CD14-positive monocyte (primary cell): Measurements from ENCODE around the gene EEF1G. TPM values are rescaled to one million over a fixed set of nuclear protein-coding genes. Genes with fewer than 3 reads are reported as not detected.

Source experiments
- DNase-seq, 3 donors: peaks; one replicate each; pipeline ENCODE4 v3.0.0-alpha.2; 2011 to 2022
- H2AFZ ChIP-seq: 2 replicates; pipeline ENCODE4 v1.6.0; 2012; ENCODE audit warnings: mild to moderate bottlenecking, low read depth, low read length, inconsistent platforms; ENCODE audit not compliant: insufficient read depth, poor library complexity, severe bottlenecking
- H3K27ac ChIP-seq, 2 donors: 1 replicate in 1 of 2; 2 replicates in 1 of 2; pipeline ENCODE4 v1.5.1; 2012 to 2013; ENCODE audit warnings: low read length in 2 of 2, control low read depth in 1 of 2, inconsistent platforms in 1 of 2, low read depth in 1 of 2, mild to moderate bottlenecking in 1 of 2
- H3K27me3 ChIP-seq, 2 donors: one replicate each; pipeline versions ENCODE4 v1.6.0 to v1.6.1; 2011 to 2013; ENCODE audit warnings: low read length in 2 of 2; ENCODE audit not compliant: control insufficient read depth in 2 of 2, insufficient read depth in 2 of 2
- H3K36me3 ChIP-seq, 2 donors: replicated peaks in 1 of 2; 1 replicate in 1 of 2; 2 replicates in 1 of 2; pipeline versions ENCODE4 v1.5.1 to v1.6.1; 2012 to 2013; ENCODE audit warnings: low read length in 2 of 2, control low read depth in 1 of 2, inconsistent platforms in 1 of 2, mild to moderate bottlenecking in 1 of 2; ENCODE audit not compliant: insufficient read depth in 2 of 2, control insufficient read depth in 1 of 2
- H3K4me1 ChIP-seq, 2 donors: 1 replicate in 1 of 2; 2 replicates in 1 of 2; pipeline versions ENCODE4 v1.5.1 to v1.6.1; 2012 to 2013; ENCODE audit warnings: low read length in 2 of 2, control low read depth in 1 of 2, inconsistent platforms in 1 of 2, mild to moderate bottlenecking in 1 of 2, moderate library complexity in 1 of 2; ENCODE audit not compliant: insufficient read depth in 2 of 2, control insufficient read depth in 1 of 2
- H3K4me2 ChIP-seq: replicated peaks from 2 replicates; pipeline ENCODE3; 2012; ENCODE audit warnings: low read length, moderate library complexity, mild to moderate bottlenecking; ENCODE audit not compliant: poor library complexity, severe bottlenecking; ENCODE audit errors: extremely low read depth
- H3K4me3 ChIP-seq, 3 experiments: fragments of 200-600 bp in 1 of 3; sonication (generic) in 1 of 3; replicated peaks in 1 of 3; 1 replicate in 2 of 3; 2 replicates in 1 of 3; pipeline ENCODE4 v1.5.1; 2011 to 2013; ENCODE audit warnings: low read length in 3 of 3, mild to moderate bottlenecking in 3 of 3, control low read depth in 2 of 3, low read depth in 2 of 3, inconsistent platforms in 1 of 3, moderate library complexity in 1 of 3
- H3K79me2 ChIP-seq: 2 replicates; pipeline ENCODE4 v1.6.0; 2012; ENCODE audit warnings: mild to moderate bottlenecking, control low read depth, inconsistent platforms, low read length, moderate library complexity; ENCODE audit not compliant: insufficient read depth
- H3K9ac ChIP-seq: 2 replicates; pipeline ENCODE4 v1.6.0; 2017; ENCODE audit warnings: low read length, mild to moderate bottlenecking; ENCODE audit not compliant: insufficient read depth, poor library complexity, severe bottlenecking
- H3K9me3 ChIP-seq, 2 donors: replicated peaks in 1 of 2; 1 replicate in 1 of 2; 2 replicates in 1 of 2; pipeline versions ENCODE4 v1.5.1 to v1.6.1; 2012 to 2013; ENCODE audit warnings: low read length in 2 of 2, control low read depth in 1 of 2; ENCODE audit not compliant: control insufficient read depth in 1 of 2, insufficient read depth in 1 of 2
- H4K20me1 ChIP-seq: 2 replicates; pipeline ENCODE4 v1.6.0; 2012; ENCODE audit warnings: mild to moderate bottlenecking, low read length, control low read depth, moderate library complexity; ENCODE audit not compliant: insufficient read depth
- H3K27ac Mint-ChIP-seq, 7 donors: one replicate each; pipeline ENCODE4 v1.8.0; 2020; ENCODE audit warnings: mild to moderate bottlenecking in 7 of 7, mixed read lengths in 7 of 7, moderate library complexity in 6 of 7, inconsistent platforms in 2 of 7
- H3K27me3 Mint-ChIP-seq, 3 donors: one replicate each; pipeline ENCODE4 v1.8.0; 2021 to 2022; ENCODE audit warnings: low read depth in 3 of 3, mild to moderate bottlenecking in 3 of 3, mixed read lengths in 3 of 3, moderate library complexity in 3 of 3, inconsistent platforms in 1 of 3
- H3K36me3 Mint-ChIP-seq, 2 donors: one replicate each; pipeline ENCODE4 v1.8.0; 2020; ENCODE audit warnings: mixed read lengths in 2 of 2, inconsistent platforms in 1 of 2, mild to moderate bottlenecking in 1 of 2
- H3K4me1 Mint-ChIP-seq: one replicate; pipeline ENCODE4 v1.8.0; 2020; ENCODE audit warnings: mild to moderate bottlenecking, mixed read lengths
- H3K4me3 Mint-ChIP-seq, 2 donors: one replicate each; pipeline ENCODE4 v1.8.0; 2020; ENCODE audit warnings: mild to moderate bottlenecking in 2 of 2, mixed read lengths in 2 of 2, moderate library complexity in 1 of 2
- H3K9me3 Mint-ChIP-seq, 7 donors: one replicate each; pipeline ENCODE4 v1.8.0; 2020 to 2022; ENCODE audit warnings: mixed read lengths in 7 of 7, mild to moderate bottlenecking in 6 of 7, moderate library complexity in 6 of 7, inconsistent platforms in 2 of 7
- CTCF ChIP-seq: fragments of 200-600 bp; IDR thresholded peaks from one replicate; pipeline ENCODE4 v1.8.0; 2022; ENCODE audit warnings: antibody characterized with exemption, mild to moderate bottlenecking
- whole genome bisulfite sequencing: methylation state at CpG from one replicate; pipeline ENCODE4 v1.1.5; 2013; ENCODE audit warnings: missing lambda C conversion rate; ENCODE audit not compliant: insufficient coverage; 5-methylcytosine and 5-hydroxymethylcytosine counted together
- intact Hi-C, 2 donors: fragments of 100-400 bp; cut with micrococcal nuclease; formaldehyde crosslinking; loops; one replicate each; pipeline versions ENCODE4 v1.15.0 to v1.15.1; 2023
- polyA plus RNA-seq, 3 donors: library from polyadenylated mRNA; depleted of rRNA in 1 of 3; unstranded in 2 of 3; stranded (reverse) in 1 of 3; fragments of 300-500 nt in 2 of 3; fragments of >200 nt in 1 of 3; fragmentation: Illumina TruSeq in 2 of 3; gene quantifications; 1 replicate in 2 of 3; 2 replicates in 1 of 3; pipeline ENCODE4 v1.2.3, GENCODE V29; 2012 to 2021

EEF1G gene
- polyA plus RNA-seq, 3 donors: 490 to 603 (median 491) TPM

- Histone ChIP-seq H3K27ac (peak overlapping the region; percentile 95 to 100), H3K4me3 (peak overlapping the region in 2 of 3 experiments; percentile 2 to 72), H2AFZ (no peak overlapping the region), H3K79me2 (peaks cover 33% of the 10 kb centered on the region), H3K4me2 (peak overlapping the region; percentile 77), H3K27me3 (no peaks in the 10 kb centered on the region), H3K4me1 (peaks cover 78% of the 10 kb centered on the region in 2 donors), H3K36me3 (peaks cover 5 to 7% of the 10 kb centered on the region in 2 donors), H3K9ac (peak overlapping the region; percentile 92), H4K20me1 (peaks cover 8% of the 10 kb centered on the region), H3K9me3 (no peaks in the 10 kb centered on the region)
- peak; percentile 89 to 96 (median 90) for DNase-seq
- Mint-ChIP-seq H3K4me3 (peak overlapping the region; percentile 70 to 93), H3K9me3 (no peaks in the 10 kb centered on the region), H3K4me1 (peaks cover 79% of the 10 kb centered on the region), H3K27me3 (peaks cover 2 to 23% (median 3%) of the 10 kb centered on the region in 3 donors), H3K27ac (peak overlapping the region; percentile 100), H3K36me3 (peaks cover 5 to 15% of the 10 kb centered on the region in 2 donors)
- no peak for TF ChIP-seq CTCF
- intact Hi-C loops: loop anchor here (1.0 to 5.0 kb wide), 2 partner anchors 11 to 587 kb away; partner anchors contain the start of gene FTH1 (in 1 of the 2)
- 65% methylated on average over 8 of the region's 8 CpGs for WGBS
Observed at GRCh38 chr11:62553839-62554361, 19.8 kb downstream of the EEF1G start.

GRCh38 chr11:62553080-62553838, 20.4 kb downstream of the EEF1G start:
- TF ChIP-seq CTCF: no peak
- Histone ChIP-seq H4K20me1 (peaks cover 8% of the 10 kb centered on the region), H3K4me1 (peaks cover 77% of the 10 kb centered on the region in 2 donors), H3K27me3 (no peaks in the 10 kb centered on the region), H3K9me3 (no peaks in the 10 kb centered on the region), H2AFZ (no peak overlapping the region), H3K27ac (peak overlapping the region; percentile 95 to 100), H3K4me3 (peak overlapping the region; percentile 2 to 72 (median 9)), H3K79me2 (peaks cover 27% of the 10 kb centered on the region), H3K4me2 (peak overlapping the region; percentile 77), H3K36me3 (peaks cover 0 to under 1% of the 10 kb centered on the region in 2 donors), H3K9ac (peak overlapping the region; percentile 92)
- Mint-ChIP-seq H3K27me3 (peaks cover 2 to 21% (median 5%) of the 10 kb centered on the region in 3 donors), H3K4me3 (peak overlapping the region; percentile 70 to 84), H3K4me1 (peaks cover 79% of the 10 kb centered on the region), H3K9me3 (no peaks in the 10 kb centered on the region), H3K27ac (peak overlapping the region; percentile 100), H3K36me3 (peaks cover 2 to 8% of the 10 kb centered on the region in 2 donors)
- DNase-seq: peak; percentile 94 to 97 (median 96)
- intact Hi-C loops: loop anchor here (1.0 to 5.0 kb wide), 2 partner anchors 10 to 586 kb away; partner anchors contain the start of gene FTH1 (in 1 of the 2)
- 3% methylated on average over 10 of the region's 15 CpGs for WGBS
